Smooth muscle cell of the coronary artery (primary cell): ENCODE results near the gene TMEM98. TPM values are rescaled to one million over a fixed set of nuclear protein-coding genes. Genes with fewer than 3 reads are reported as not detected.

Experiments used
- total RNA-seq: library from RNA; depleted of rRNA; stranded (reverse); fragments of >200 nt; gene quantifications from 2 replicates; pipeline ENCODE4 v1.2.3, GENCODE V29; 2014; ENCODE audit warnings: low replicate concordance

TMEM98 gene, protein sequence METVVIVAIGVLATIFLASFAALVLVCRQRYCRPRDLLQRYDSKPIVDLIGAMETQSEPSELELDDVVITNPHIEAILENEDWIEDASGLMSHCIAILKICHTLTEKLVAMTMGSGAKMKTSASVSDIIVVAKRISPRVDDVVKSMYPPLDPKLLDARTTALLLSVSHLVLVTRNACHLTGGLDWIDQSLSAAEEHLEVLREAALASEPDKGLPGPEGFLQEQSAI
- total RNA-seq, result 142 and 224 TPM in 2 replicates

DNA sequence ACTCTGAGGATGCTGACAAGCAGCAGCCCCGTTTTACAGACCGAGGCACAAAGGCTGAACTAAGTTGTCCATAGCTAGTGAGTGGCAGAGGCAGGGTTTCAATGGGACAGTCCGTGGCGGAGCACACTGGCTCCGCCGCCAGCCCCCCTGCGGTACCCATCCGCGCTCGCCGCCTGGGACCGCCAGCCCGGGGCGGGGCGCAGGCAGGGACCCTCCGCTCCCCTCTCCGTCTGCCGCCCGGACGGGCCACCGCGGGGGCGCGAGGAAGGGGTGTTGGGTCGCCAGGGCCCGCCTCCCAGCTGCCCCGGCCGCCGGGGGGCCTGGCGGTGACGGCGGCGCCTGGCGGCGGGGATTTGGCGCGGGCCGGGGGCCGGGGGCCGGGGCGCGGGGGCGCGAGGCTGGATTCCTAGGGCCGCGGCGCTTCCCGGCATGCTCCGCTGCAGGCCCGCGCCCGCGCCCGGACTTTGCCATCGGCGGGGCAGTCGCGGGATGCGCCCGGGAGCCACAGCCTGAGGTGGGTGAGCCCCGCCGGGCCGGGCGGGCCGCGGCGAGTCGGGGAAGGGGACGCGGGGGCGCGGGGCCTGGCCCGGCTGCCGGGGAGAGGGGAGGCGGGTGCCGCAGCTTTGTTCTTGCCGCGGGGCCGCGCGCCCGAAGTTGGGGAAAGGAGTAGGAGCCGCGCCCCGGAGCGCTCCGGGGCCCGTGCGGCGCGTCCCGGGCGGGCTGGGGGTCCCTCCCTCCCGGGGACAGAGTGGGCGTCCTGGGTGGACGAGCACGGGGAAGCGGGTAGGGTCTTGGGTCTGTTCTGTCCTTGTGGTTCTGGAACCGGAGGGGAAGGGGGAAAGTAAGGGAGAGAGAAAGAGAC lies at the start of gene TMEM98:
TMEM98 (plus strand) TSS at position 430 of the 862 bp plus-strand sequence. CDS start 3,376 bp downstream, outside the sequence.

Other genes with a start within 250 kb of the TMEM98 start
- 37.0 and 81.2 TPM in 2 replicates for gene MYO1D, start 51.0 kb upstream of the TMEM98 start, total RNA-seq
- not detected in 2 replicates for gene SPACA3, start 63.7 kb downstream of the TMEM98 start, total RNA-seq